HCT116 (cell line): Measurements from ENCODE around the gene ARL13B. TPM values are rescaled to one million over a fixed set of nuclear protein-coding genes. Genes with fewer than 3 reads are reported as not detected.

Experiments
- ATAC-seq: fragments of 200-7000 bp; cut with Tn5 transposase; 2 replicates; pipeline ENCODE4 v1.9.1; 2020; ENCODE audit warnings: mild to moderate bottlenecking, moderate library complexity
- BruUV-seq: library from RNA; stranded (reverse); fragments of 400-500 nt; replicated peaks from 2 replicates; lab custom pipeline; 2021; lab: Mats Ljungman, UMichigan
- CTCF ChIA-PET: fragments of 300-600 bp; sonication (Branson Sonifier 250); formaldehyde crosslinking; loops from one replicate; lab custom pipeline; 2021; ENCODE audit warnings: antibody characterized with exemption; lab: Charles Lee
- POLR2A ChIA-PET: fragments of 300-600, 350-600 bp; sonication (Branson Sonifier 250); formaldehyde crosslinking; loops from one replicate; lab custom pipeline; 2021; ENCODE audit warnings: antibody characterized with exemption; lab: Charles Lee
- RAD21 ChIA-PET, 2 experiments: fragments of 300-600 bp; sonication (Branson Sonifier 250); formaldehyde crosslinking; loops; one replicate each; lab custom pipeline; 2023; ENCODE audit warnings: low total read pairs in 2 of 2; ENCODE audit not compliant: uncharacterized antibody in 2 of 2, unreplicated experiment in 2 of 2, low non-redundant PET in 1 of 2; lab: Charles Lee
- DNase-seq: peaks from one replicate; pipeline ENCODE4 v3.0.0-alpha.2; 2010; ENCODE audit warnings: low read depth, low spot score
- H2AFZ ChIP-seq: fragments of 200-600 bp; shearing (Covaris generic), sonication (generic); 2 replicates; pipeline ENCODE4 v1.6.1; 2017; ENCODE audit warnings: low read depth, mixed run types, mixed read lengths, antibody characterized with exemption, low read length; ENCODE audit not compliant: poor library complexity, severe bottlenecking
- H3K27ac ChIP-seq: 2 replicates; pipeline ENCODE4 v1.5.1; 2012; ENCODE audit warnings: low read depth, low read length
- H3K27me3 ChIP-seq: fragments of 200-600 bp; sonication (generic); 2 replicates; pipeline ENCODE4 v1.6.1; 2016; ENCODE audit warnings: mixed run types, low read length, mixed read lengths; ENCODE audit not compliant: insufficient read depth
- H3K36me3 ChIP-seq, 2 experiments: fragments of 200-500 bp in 1 of 2; fragments of 200-600 bp in 1 of 2; sonication (Bioruptor generic) in 1 of 2; sonication (generic) in 1 of 2; 2 replicates each; pipeline versions ENCODE4 v1.5.1 to v1.6.1; 2014 to 2016; ENCODE audit warnings: low read length in 2 of 2, inconsistent platforms in 1 of 2, mixed read lengths in 1 of 2, mixed run types in 1 of 2; ENCODE audit not compliant: insufficient read depth in 2 of 2, control insufficient read depth in 1 of 2
- H3K4me1 ChIP-seq, 2 experiments: fragments of 200-600 bp in 1 of 2; sonication (generic) in 1 of 2; 2 replicates each; pipeline versions ENCODE4 v1.5.1 to v1.6.1; 2012 to 2017; ENCODE audit warnings: low read length in 2 of 2, inconsistent platforms in 1 of 2, mild to moderate bottlenecking in 1 of 2, mixed read lengths in 1 of 2, mixed run types in 1 of 2, moderate library complexity in 1 of 2; ENCODE audit not compliant: insufficient read depth in 2 of 2, control insufficient read depth in 1 of 2
- H3K4me2 ChIP-seq: fragments of 200-600 bp; sonication (generic); 2 replicates; pipeline ENCODE4 v1.6.1; 2017; ENCODE audit warnings: mixed run types, low read length, mixed read lengths
- H3K4me3 ChIP-seq, 2 experiments: fragments of 200-600 bp in 1 of 2; sonication (generic) in 1 of 2; replicated peaks in 1 of 2; 2 replicates each; pipeline ENCODE4 v1.5.1; 2011 to 2016; ENCODE audit warnings: low read length in 2 of 2, control low read depth in 1 of 2, low read depth in 1 of 2, mild to moderate bottlenecking in 1 of 2, mixed read lengths in 1 of 2, mixed run types in 1 of 2
- H3K79me2 ChIP-seq: fragments of 200-600 bp; sonication (generic); 2 replicates; pipeline ENCODE4 v1.6.1; 2017; ENCODE audit warnings: mild to moderate bottlenecking, mixed run types, low read length, moderate library complexity, mixed read lengths; ENCODE audit not compliant: insufficient read depth
- H3K9ac ChIP-seq: fragments of 200-600 bp; sonication (generic); 2 replicates; pipeline ENCODE4 v1.6.1; 2016; ENCODE audit warnings: low read length, mixed read lengths
- H3K9me2 ChIP-seq: fragments of 200-600 bp; sonication (generic), shearing (Covaris generic); 2 replicates; pipeline ENCODE4 v1.6.1; 2017; ENCODE audit warnings: mixed run types, mild to moderate bottlenecking, moderate library complexity; ENCODE audit not compliant: insufficient read depth
- H3K9me3 ChIP-seq, 2 experiments: fragments of 200-500 bp in 1 of 2; fragments of 200-600 bp in 1 of 2; sonication (Bioruptor generic) in 1 of 2; sonication (generic) in 1 of 2; 2 replicates each; pipeline ENCODE4 v1.6.1; 2014 to 2017; ENCODE audit warnings: low read length in 2 of 2, mixed read lengths in 2 of 2, inconsistent platforms in 1 of 2, low read depth in 1 of 2, mild to moderate bottlenecking in 1 of 2, mixed run types in 1 of 2, moderate library complexity in 1 of 2; ENCODE audit not compliant: control insufficient read depth in 1 of 2, insufficient read depth in 1 of 2
- H4K20me1 ChIP-seq: fragments of 200-600 bp; sonication (generic), shearing (Covaris generic); 2 replicates; pipeline ENCODE4 v1.6.1; 2017; ENCODE audit warnings: mixed run types, mild to moderate bottlenecking, moderate library complexity; ENCODE audit not compliant: insufficient read depth
- CTCF ChIP-seq, 3 experiments: fragments of 200-600 bp in 1 of 3; sonication (generic) in 1 of 3; IDR thresholded peaks in 2 of 3; conservative IDR thresholded peaks in 1 of 3; 2 replicates each; pipeline ENCODE4 v1.5.1; 2012 to 2017; ENCODE audit warnings: low read depth in 2 of 3, low read length in 2 of 3, antibody characterized with exemption in 1 of 3, borderline replicate concordance in 1 of 3, control low read depth in 1 of 3, mild to moderate bottlenecking in 1 of 3, mixed read lengths in 1 of 3, mixed run types in 1 of 3, moderate library complexity in 1 of 3; ENCODE audit not compliant: insufficient read depth in 1 of 3
- EGR1 ChIP-seq: IDR thresholded peaks from 2 replicates; pipeline ENCODE4 v1.6.1; 2012; ENCODE audit warnings: low read depth
- EZH2 ChIP-seq: fragments of 200-600 bp; sonication (generic); IDR thresholded peaks from 2 replicates; pipeline ENCODE4 v1.6.1; 2017; ENCODE audit warnings: antibody characterized with exemption, mixed run types
- EZH2phosphoT487 ChIP-seq: fragments of 200-600 bp; IDR thresholded peaks from 2 replicates; pipeline ENCODE4 v1.6.1; 2018; ENCODE audit warnings: antibody characterized with exemption, borderline replicate concordance
- JUND ChIP-seq: IDR thresholded peaks from 2 replicates; pipeline ENCODE4 v1.6.1; 2012
- POLR2AphosphoS5 ChIP-seq: IDR thresholded peaks from 2 replicates; pipeline ENCODE4 v1.6.1; 2011; ENCODE audit warnings: mild to moderate bottlenecking, low read depth, low read length, moderate library complexity
- REST ChIP-seq: IDR thresholded peaks from 2 replicates; pipeline ENCODE4 v1.6.1; 2012; ENCODE audit warnings: low read depth
- SIN3A ChIP-seq: IDR thresholded peaks from 2 replicates; pipeline ENCODE4 v1.6.1; 2012; ENCODE audit warnings: low read depth
- TCF7L2 ChIP-seq: IDR thresholded peaks from 2 replicates; pipeline ENCODE4 v1.7.0; 2011; ENCODE audit warnings: borderline replicate concordance, inconsistent platforms; ENCODE audit not compliant: insufficient read depth, insufficient read length; ENCODE audit errors: extremely low read depth
- YY1 ChIP-seq: IDR thresholded peaks from 2 replicates; pipeline ENCODE4 v1.6.1; 2011; ENCODE audit warnings: low read length, low read depth, moderate library complexity, mild to moderate bottlenecking; ENCODE audit not compliant: insufficient replicate concordance; ENCODE audit errors: extremely low read depth
- ZFX ChIP-seq: fragments of 450-650 bp; IDR thresholded peaks from 2 replicates; pipeline ENCODE4 v1.6.1; 2017
- intact Hi-C: fragments of 100-400 bp; cut with micrococcal nuclease; formaldehyde crosslinking; loops from 2 replicates; pipeline ENCODE4 v1.10.0; 2022
- total RNA-seq: library from RNA; stranded (reverse); gene quantifications from one replicate; pipeline ENCODE4 v1.2.1, GENCODE V29; 2021; ENCODE audit not compliant: unreplicated experiment
- TF ChIP-seq, protein P1 (sequence below): IDR thresholded peaks from 2 replicates; pipeline ENCODE4 v1.6.1; 2011; ENCODE audit warnings: mild to moderate bottlenecking, low read length, moderate library complexity; ENCODE audit not compliant: insufficient replicate concordance; ENCODE audit errors: extremely low read depth

The ARL13B gene
- total RNA-seq, 1 experiment from 2014 or later: 8.2 TPM

DNA sequence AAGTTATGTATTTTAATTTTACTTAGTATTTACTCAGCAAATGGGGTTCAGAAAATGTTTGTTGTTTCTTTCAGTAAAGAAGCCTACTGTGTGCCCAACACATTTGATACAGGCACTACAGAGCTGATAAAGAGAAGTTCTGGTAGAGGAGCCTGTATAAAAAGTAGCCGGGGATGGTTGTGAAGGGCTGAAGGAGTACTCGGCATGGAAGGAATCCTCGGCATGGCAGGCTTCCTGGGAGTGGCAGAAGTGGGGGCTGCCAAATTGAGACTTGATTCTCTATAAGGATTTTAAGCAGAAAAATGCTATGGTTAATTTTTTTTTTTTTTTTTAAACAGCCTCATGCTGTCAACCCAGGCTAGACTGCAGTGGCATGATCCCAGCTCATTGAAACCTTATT lies 9.3 kb downstream of the ARL13B start:
- peaks cover 14% of the 10 kb centered on the region; the same call in 1 of the 2 replicates for H3K79me2 ChIP-seq
- TF ChIP-seq POLR2AphosphoS5: no peak
- no peak for TF ChIP-seq JUND
- no peak for TF ChIP-seq EZH2phosphoT487
- TF ChIP-seq CTCF (IDR thresholded peaks at IDR 0.05 in 2 of 3, conservative IDR thresholded peaks at IDR 0.05 in 1 of 3; ENCODE audit: borderline replicate concordance in 1 of 3, insufficient read depth in 1 of 3, low read depth in 2 of 3, low read length in 2 of 3): no peak
- no peak for TF ChIP-seq SIN3A
- TF ChIP-seq EGR1: no peak
- TF ChIP-seq YY1: no peak
- TF ChIP-seq REST: no peak
- no peak for TF ChIP-seq TCF7L2
- no peak for TF ChIP-seq EZH2
- TF ChIP-seq, protein P1, sequence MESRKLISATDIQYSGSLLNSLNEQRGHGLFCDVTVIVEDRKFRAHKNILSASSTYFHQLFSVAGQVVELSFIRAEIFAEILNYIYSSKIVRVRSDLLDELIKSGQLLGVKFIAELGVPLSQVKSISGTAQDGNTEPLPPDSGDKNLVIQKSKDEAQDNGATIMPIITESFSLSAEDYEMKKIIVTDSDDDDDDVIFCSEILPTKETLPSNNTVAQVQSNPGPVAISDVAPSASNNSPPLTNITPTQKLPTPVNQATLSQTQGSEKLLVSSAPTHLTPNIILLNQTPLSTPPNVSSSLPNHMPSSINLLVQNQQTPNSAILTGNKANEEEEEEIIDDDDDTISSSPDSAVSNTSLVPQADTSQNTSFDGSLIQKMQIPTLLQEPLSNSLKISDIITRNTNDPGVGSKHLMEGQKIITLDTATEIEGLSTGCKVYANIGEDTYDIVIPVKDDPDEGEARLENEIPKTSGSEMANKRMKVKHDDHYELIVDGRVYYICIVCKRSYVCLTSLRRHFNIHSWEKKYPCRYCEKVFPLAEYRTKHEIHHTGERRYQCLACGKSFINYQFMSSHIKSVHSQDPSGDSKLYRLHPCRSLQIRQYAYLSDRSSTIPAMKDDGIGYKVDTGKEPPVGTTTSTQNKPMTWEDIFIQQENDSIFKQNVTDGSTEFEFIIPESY: no peak
- TF ChIP-seq ZFX: no peak
- TF ChIP-seq, all 23 proteins: peak for 0
- BruUV-seq: no TSS peak
- H4K20me1 ChIP-seq: no peaks in the 10 kb centered on the region
- no peaks in the 10 kb centered on the region for H3K9me3 ChIP-seq
- H3K9me2 ChIP-seq: no peaks in the 10 kb centered on the region
- intact Hi-C loops: no loop called here
- H3K9ac ChIP-seq: no peak overlapping the region
- DNase-seq: no peak
- H3K4me3 ChIP-seq: no peak overlapping the region
- H3K27ac ChIP-seq: no peak overlapping the region
- ATAC-seq: no peak
- H3K27me3 ChIP-seq: no peaks in the 10 kb centered on the region
- CTCF ChIA-PET: interaction anchor here (1.5 kb wide), 1 partner anchor 80 kb away, joined by 5 read pairs; no protein-coding TSS in a partner anchor
- RAD21 ChIA-PET: no interaction called here
- no peak overlapping the region for H3K4me2 ChIP-seq
- no peak overlapping the region for H2AFZ ChIP-seq
- no peaks in the 10 kb centered on the region for H3K36me3 ChIP-seq
- H3K4me1 ChIP-seq: no peaks in the 10 kb centered on the region
- POLR2A ChIA-PET: no interaction called here
